Measurements from ENCODE around the gene SLC12A4.
"Not testable (repeated sequence)": the region's sequence is repeated elsewhere in the genome, so short reads cannot be mapped to it uniquely, and the experiment has no call there.

Gene SLC12A4

GRCh38 chr16:67987460-67988160 is 19.2 kb upstream of the SLC12A4 start:
- no peak for DNase-seq

- DNase-seq = no peak
Observed at GRCh38 chr16:67986949-67987348, 18.5 kb upstream of the SLC12A4 start.

DNA sequence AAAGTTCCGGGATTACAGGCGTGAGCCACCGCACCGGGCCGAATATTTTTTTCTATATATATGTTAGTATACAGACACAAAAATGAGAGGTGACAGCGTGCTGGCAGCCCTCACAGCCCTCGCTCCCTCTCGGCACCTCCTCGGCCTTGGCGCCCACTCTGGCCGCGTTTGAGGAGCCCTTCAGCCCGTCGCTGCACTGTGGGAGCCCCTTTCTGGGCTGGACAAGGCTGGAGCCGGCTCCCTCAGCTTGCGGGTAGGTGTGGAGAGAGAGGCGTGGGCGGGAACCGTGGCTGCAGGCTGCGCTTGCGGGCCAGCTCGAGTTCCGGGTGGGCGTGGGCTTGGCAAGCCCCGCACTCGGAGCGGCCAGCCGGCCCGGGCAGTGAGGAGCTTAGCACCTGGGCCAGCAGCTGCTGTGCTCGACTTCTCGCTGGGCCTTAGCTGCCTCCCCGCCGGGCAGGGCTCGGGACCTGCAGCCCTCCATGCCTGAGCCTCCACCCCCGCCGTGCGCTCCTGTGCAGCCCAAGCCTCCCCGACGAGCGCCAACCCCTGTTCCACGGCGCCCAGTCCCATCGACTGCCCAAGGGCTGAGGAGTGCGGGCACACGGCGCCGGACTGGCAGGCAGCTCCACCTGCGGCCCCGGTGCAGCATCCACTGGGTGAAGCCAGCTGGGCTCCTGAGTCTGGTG is 13.7 kb upstream of the SLC12A4 start:
- DNase-seq = no peak

DNA sequence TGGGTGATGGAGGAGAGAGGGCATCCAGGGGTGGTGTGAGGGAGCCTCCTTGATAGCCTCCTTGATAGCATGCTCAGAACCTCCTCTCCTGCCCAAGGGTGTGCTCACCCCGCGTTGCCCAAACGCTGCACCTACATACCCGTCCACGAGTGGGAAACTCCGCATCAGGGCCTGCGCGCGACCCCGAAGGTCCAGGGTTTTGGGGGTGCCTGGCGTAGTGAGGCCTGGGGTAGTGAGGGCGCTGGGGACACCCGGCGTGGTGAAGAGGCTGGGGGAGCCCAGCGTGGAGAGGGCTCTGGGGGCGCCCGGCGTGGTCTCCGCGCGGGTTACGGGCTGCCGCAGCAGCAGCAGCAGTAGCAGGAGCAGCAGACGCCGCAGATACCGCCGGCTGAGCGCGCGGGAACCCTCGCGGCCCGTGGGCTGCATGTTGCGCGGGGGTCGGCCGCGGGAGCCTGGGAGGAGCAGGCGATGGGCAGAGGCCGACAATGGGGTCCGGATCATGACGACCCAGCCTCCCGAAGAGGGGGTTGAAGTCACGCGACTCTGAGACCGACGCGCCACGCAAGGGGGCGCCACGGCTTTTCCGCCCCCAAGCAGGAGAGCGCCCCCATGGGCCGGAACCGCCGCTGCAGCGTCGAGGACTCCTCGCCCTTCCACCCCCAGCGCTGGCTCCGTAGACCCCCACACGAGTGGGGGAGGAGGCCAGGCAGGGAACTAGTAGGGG is 11.7 kb upstream of the SLC12A4 start, which contains the start of gene DPEP3:
Gene DPEP3, minus strand, starts transcription at position 545 of the 724 bp plus-strand sequence. Its CDS starts 119 bp downstream, at position 426.
- no peak for DNase-seq

- DNase-seq = no peak
Observed at GRCh38 chr16:67977469-67978227, 9.2 kb upstream of the SLC12A4 start.

GRCh38 chr16:67977005-67977404 is 8.6 kb upstream of the SLC12A4 start:
- DNase-seq = no peak

DNA sequence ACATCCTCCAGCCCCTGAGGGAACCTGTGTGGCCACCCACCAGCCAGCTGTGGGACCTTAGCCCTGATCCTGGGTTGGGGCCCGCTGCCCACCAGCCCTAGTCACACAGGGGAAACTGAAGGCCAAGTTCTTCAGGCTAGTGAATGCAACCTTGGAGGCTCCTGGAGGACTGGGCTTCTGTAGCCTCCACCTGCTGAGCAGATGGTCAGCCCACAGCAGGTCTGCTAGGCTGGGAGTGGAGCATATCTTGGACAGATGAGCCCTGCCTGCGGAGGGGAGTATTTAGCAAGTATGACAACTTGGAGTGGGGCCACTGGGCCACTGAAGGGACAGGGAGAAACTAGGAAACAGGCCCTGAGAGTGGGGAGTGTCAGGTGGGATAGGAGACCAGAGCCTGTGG is 7.8 kb upstream of the SLC12A4 start:
- DNase-seq = no peak

DNA sequence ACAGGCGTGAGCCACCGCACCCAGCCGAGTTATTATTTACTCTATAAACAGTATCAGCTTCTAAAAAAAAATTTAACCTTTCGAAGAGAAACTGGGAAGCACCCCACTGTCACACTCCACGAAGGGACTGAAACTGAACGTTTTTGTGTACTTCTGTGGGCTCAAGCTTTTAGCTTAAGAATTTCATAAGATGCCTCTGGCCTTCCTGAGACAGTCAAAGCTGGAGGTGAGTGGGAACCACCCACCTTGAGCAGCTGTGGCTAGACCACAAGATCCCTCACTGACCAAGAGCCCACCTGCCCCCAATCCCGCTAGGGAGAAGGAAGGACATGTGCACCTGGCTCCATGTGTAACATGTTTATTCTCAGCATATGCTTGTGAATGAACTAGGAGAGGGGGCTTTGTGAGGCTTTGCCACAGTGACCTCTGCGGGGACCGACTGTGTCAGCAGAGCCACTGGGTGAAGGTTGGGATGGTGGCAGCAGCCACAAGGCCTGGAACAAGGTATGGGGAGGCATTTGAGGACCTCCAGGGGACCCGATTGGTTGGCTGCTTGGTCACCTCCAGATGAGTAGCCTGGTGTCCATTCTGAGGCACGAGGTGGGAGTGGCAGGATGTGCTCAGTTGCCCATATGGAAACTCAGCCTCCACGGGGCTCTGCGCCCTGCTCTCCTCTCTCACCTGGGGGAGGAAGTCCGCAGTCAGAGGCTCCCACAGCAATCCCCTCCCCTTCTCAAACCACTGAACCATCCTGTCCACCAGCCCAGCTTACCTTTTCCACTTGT is 7.1 kb upstream of the SLC12A4 start:
- DNase-seq = no peak

- not testable (repeated sequence) for DNase-seq
Observed at GRCh38 chr16:67972285-67972684, 3.8 kb upstream of the SLC12A4 start.

DNA sequence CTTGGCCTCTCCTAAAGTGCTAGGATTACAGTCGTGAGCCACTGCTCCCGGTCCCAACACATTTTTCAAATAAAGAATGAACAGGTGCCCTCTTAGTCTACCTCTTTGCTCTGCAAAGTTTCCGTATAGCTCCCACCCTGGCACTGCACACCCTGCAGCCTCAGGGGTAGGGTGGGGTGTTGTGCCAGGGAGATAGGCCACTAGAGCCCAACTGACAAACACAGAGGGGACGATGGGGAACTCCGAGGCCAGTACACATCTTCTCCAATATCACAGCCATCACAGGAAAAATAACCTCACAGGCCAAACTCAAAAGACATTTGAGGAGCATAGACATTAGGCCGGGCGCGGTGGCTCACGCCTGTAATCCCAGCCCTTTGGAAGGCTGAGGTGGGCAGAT is 2.7 kb upstream of the SLC12A4 start:
- DNase-seq = no peak

DNA sequence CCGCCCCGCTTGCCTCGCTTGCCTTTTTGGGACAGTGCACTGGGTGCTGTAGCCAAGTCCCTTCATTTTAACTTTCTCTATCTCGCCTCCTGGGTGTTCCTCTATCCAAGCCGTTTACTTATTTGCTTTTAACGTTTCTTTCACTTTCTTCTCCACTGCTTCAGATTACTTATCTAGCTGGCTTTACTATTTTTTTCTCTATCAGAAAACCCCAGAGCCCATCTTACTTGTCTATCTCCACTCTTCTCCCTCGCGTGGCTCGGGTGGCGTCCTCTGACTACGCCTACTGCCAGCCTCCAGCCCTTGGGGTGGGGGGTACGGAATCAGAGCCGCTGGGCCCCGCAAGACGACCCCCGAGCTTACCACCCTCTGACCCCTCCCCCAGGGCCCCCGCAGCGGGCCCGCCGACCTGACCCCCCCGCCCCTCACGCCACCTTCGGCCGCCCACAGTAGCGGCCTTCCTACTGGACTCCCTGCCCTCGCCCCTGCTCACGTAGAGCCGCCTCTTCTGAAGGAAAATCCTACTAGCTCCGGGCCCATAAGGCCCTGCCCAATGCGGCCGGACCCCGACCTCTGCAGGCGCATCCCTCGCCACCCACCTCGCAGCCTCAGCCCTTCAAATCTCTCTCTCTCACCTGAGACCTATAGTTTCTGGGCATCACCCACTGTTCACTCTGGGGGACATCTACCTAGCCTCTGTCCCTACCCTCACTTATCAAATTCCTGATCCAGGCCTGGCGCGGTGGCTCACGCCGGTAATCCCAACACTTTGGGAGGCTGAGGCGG is 1.0 kb upstream of the SLC12A4 start:
- DNase-seq = peak in 1 of 2 donors; percentile 37

GRCh38 chr16:67967958-67968399 is 458 bp downstream of the SLC12A4 start:
- no peak for DNase-seq

- peak in 1 of 2 donors; percentile 33 for DNase-seq
Observed at GRCh38 chr16:67967183-67967957, 1.1 kb downstream of the SLC12A4 start.

GRCh38 chr16:67966549-67967182 is 1.8 kb downstream of the SLC12A4 start:
- DNase-seq = no peak

GRCh38 chr16:67965668-67966548 is 2.5 kb downstream of the SLC12A4 start:
- no peak for DNase-seq

- no peak for DNase-seq
Observed at GRCh38 chr16:67964477-67965131, 3.8 kb downstream of the SLC12A4 start.

GRCh38 chr16:67963662-67964321 is 4.6 kb downstream of the SLC12A4 start:
- no peak for DNase-seq

DNA sequence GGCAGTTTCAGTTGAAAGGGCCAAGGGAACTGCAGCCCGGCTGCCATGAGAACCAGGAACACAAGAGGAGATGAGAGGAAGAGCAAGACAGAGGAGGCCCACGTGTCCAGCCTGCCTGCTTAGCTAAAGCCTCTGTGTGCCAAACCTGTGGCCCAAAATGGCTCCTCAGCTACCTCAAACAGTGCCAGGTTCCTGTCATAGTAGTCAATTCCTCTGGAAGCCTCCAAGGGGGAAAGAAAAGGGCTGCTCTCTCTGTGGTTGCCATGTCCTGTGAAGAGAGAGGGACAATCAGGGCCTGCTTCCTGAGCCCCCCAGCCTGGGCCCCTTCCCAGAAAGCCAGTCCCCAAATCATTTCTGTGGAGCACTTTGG is 5.2 kb downstream of the SLC12A4 start:
- no peak for DNase-seq
